GM23338 (cell line): ENCODE measurements around the gene NFIB. TPM values are rescaled to one million over a fixed set of nuclear protein-coding genes. Genes with fewer than 3 reads are reported as not detected.

ENCODE experiments used
- ATAC-seq: fragments of 200-7000 bp; cut with Tn5 transposase; 3 replicates; pipeline ENCODE4 v1.9.1; 2020
- DNase-seq: peaks from one replicate; pipeline ENCODE4 v3.0.0-alpha.2; 2015; ENCODE audit warnings: low spot score
- H2AFZ ChIP-seq: fragments of 200-600 bp; sonication (generic); 2 replicates; pipeline ENCODE4 v1.8.0; 2016; ENCODE audit warnings: antibody characterized with exemption, mild to moderate bottlenecking, moderate library complexity
- H3F3A ChIP-seq: fragments of 200-600 bp; sonication (generic); replicated peaks from 2 replicates; pipeline ENCODE4 v1.8.0; 2017; ENCODE audit warnings: antibody characterized with exemption, mixed run types, low read depth
- H3K27ac ChIP-seq: fragments of 200-600 bp; sonication (generic); 2 replicates; pipeline ENCODE4 v1.6.1; 2016; ENCODE audit warnings: low read depth
- H3K27me3 ChIP-seq: fragments of 200-600 bp; sonication (generic); 2 replicates; pipeline ENCODE4 v1.8.0; 2016; ENCODE audit warnings: mild to moderate bottlenecking, mixed run types, moderate library complexity; ENCODE audit not compliant: insufficient read depth
- H3K36me3 ChIP-seq: fragments of 200-600 bp; sonication (generic); 2 replicates; pipeline ENCODE4 v1.8.0; 2016; ENCODE audit warnings: mild to moderate bottlenecking; ENCODE audit not compliant: insufficient read depth
- H3K4me1 ChIP-seq: fragments of 200-600 bp; sonication (generic); 2 replicates; pipeline ENCODE4 v1.8.0; 2016; ENCODE audit warnings: mild to moderate bottlenecking, moderate library complexity; ENCODE audit not compliant: insufficient read depth
- H3K4me2 ChIP-seq: fragments of 200-600 bp; sonication (generic); 2 replicates; pipeline ENCODE4 v1.7.1; 2017; ENCODE audit warnings: mixed run types
- H3K4me3 ChIP-seq: fragments of 200-600 bp; sonication (generic); 2 replicates; pipeline ENCODE4 v1.6.1; 2016; ENCODE audit warnings: mixed run types
- H3K79me2 ChIP-seq: fragments of 200-600 bp; sonication (generic); replicated peaks from 2 replicates; pipeline ENCODE4 v1.8.0; 2017; ENCODE audit warnings: mild to moderate bottlenecking; ENCODE audit not compliant: insufficient read depth
- H3K9me2 ChIP-seq: fragments of 200-600 bp; sonication (generic); 2 replicates; pipeline ENCODE4 v1.8.0; 2017; ENCODE audit not compliant: insufficient read depth
- H4K20me1 ChIP-seq: fragments of 200-600 bp; sonication (generic); replicated peaks from 2 replicates; pipeline ENCODE4 v1.8.0; 2017; ENCODE audit warnings: mild to moderate bottlenecking; ENCODE audit not compliant: insufficient read depth
- H3K27ac Mint-ChIP-seq: 2 replicates; pipeline ENCODE4 v1.8.0; 2020; ENCODE audit warnings: inconsistent platforms, mild to moderate bottlenecking, moderate library complexity, mixed read lengths
- H3K27me3 Mint-ChIP-seq: 3 replicates; pipeline ENCODE4 v1.8.0; 2022; ENCODE audit warnings: low read depth, mild to moderate bottlenecking, moderate library complexity, mixed read lengths, inconsistent platforms; ENCODE audit not compliant: insufficient read depth, poor library complexity
- H3K36me3 Mint-ChIP-seq: 3 replicates; pipeline ENCODE4 v1.8.0; 2021; ENCODE audit warnings: low read depth, mild to moderate bottlenecking, inconsistent platforms, moderate library complexity, mixed read lengths
- H3K4me1 Mint-ChIP-seq: 3 replicates; pipeline ENCODE4 v1.8.0; 2020; ENCODE audit warnings: mild to moderate bottlenecking, inconsistent platforms, mixed read lengths
- H3K4me3 Mint-ChIP-seq: 3 replicates; pipeline ENCODE4 v1.8.0; 2021; ENCODE audit warnings: moderate library complexity, mild to moderate bottlenecking, inconsistent platforms, mixed read lengths
- H3K9me3 Mint-ChIP-seq: 3 replicates; pipeline ENCODE4 v1.8.0; 2020; ENCODE audit warnings: moderate library complexity, mild to moderate bottlenecking, inconsistent platforms, mixed read lengths
- CREB1 ChIP-seq: fragments of 250-450 bp; sonication (Bioruptor Pico); IDR thresholded peaks from 2 replicates; pipeline ENCODE4 v1.5.0; 2020; ENCODE audit warnings: low read depth, mild to moderate bottlenecking, moderate library complexity
- EZH2 ChIP-seq: fragments of 200-600 bp; sonication (generic); IDR thresholded peaks from one replicate; pipeline ENCODE4 v1.8.0; 2017; ENCODE audit warnings: antibody characterized with exemption, mild to moderate bottlenecking, low read depth; ENCODE audit not compliant: unreplicated experiment
- EZH2phosphoT487 ChIP-seq: fragments of 200-600 bp; sonication (generic); IDR thresholded peaks from one replicate; pipeline ENCODE4 v1.8.1; 2018; ENCODE audit warnings: antibody characterized with exemption; ENCODE audit not compliant: unreplicated experiment
- JUNB ChIP-seq: IDR thresholded peaks from one replicate; pipeline ENCODE4 v1.6.1; 2016; ENCODE audit warnings: antibody characterized with exemption; ENCODE audit not compliant: unreplicated experiment
- NANOG ChIP-seq: IDR thresholded peaks from 2 replicates; pipeline ENCODE4 v1.6.1; 2016; ENCODE audit warnings: antibody characterized with exemption, borderline replicate concordance
- POLR2AphosphoS5 ChIP-seq: IDR thresholded peaks from 2 replicates; pipeline ENCODE4 v1.6.1; 2016; ENCODE audit warnings: antibody characterized with exemption, low read depth
- REST ChIP-seq: IDR thresholded peaks from one replicate; pipeline ENCODE4 v1.6.1; 2018; ENCODE audit warnings: antibody characterized with exemption; ENCODE audit not compliant: unreplicated experiment
- STAT1 ChIP-seq: IDR thresholded peaks from one replicate; pipeline ENCODE4 v1.6.1; 2016; ENCODE audit warnings: antibody characterized with exemption; ENCODE audit not compliant: unreplicated experiment
- ZNF114 ChIP-seq: fragments of 250-450 bp; sonication (Bioruptor Pico); IDR thresholded peaks from 2 replicates; pipeline ENCODE4 v1.5.0; 2020; ENCODE audit warnings: mild to moderate bottlenecking, moderate library complexity
- ZNF331 ChIP-seq: fragments of 250-450 bp; sonication (Bioruptor Pico); IDR thresholded peaks from 2 replicates; pipeline ENCODE4 v1.5.0; 2020; ENCODE audit warnings: low read depth, mild to moderate bottlenecking, moderate library complexity
- polyA plus RNA-seq: library from polyadenylated mRNA; unstranded; fragments of >200 nt; fragmentation: Nextera tagmentation; extraction: Ambion mirVana; gene quantifications from 2 replicates; pipeline ENCODE4 v1.2.1, GENCODE V29; 2016
- total RNA-seq: library from RNA; depleted of rRNA; stranded (reverse); fragments of >200 nt; shearing (Covaris generic); gene quantifications from 2 replicates; pipeline ENCODE4 v1.2.3, GENCODE V29; 2014
- TF ChIP-seq, protein P1 (sequence below): fragments of 250-450 bp; sonication (Bioruptor Pico); IDR thresholded peaks from 2 replicates; pipeline ENCODE4 v1.5.0; 2020; ENCODE audit warnings: mild to moderate bottlenecking, moderate library complexity
- TF ChIP-seq, protein P2 (sequence below): IDR thresholded peaks from 2 replicates; pipeline ENCODE4 v1.6.1; 2016; ENCODE audit warnings: antibody characterized with exemption

NFIB gene
- total and polyA plus RNA-seq, 2 experiments from 2014 or later = 3.9 to 4.7 TPM

DNA sequence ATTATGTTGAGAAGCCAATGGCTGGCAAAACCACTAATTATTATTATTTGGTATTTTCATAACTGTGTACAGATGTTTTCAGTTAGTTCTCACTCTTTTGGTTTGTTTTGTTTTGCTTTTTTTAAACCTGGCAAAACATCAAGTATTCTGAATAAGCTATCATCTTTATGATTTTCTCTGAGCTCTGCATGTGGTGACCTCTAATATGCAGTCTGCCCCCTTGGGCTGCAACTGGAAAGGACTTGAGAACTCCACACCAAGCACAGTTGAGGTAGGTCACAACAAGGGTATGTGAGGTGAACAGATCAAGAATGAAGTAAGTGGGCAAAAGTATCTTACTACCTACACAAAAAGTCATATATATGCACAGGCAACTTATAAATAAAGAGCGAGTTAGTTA lies 202.2 kb downstream of the NFIB start:
- Mint-ChIP-seq H3K4me1 (peaks cover 31% of the 10 kb centered on the region), H3K9me3 (no peaks in the 10 kb centered on the region), H3K4me3 (no peak overlapping the region), H3K27ac (no peak overlapping the region), H3K27me3 (peaks cover 3% of the 10 kb centered on the region), H3K36me3 (no peaks in the 10 kb centered on the region)
- Histone ChIP-seq H3K79me2 (no peaks in the 10 kb centered on the region), H3F3A (no peaks in the 10 kb centered on the region), H3K27me3 (no peaks in the 10 kb centered on the region), H3K4me2 (no peak overlapping the region), H3K27ac (no peak overlapping the region), H4K20me1 (no peaks in the 10 kb centered on the region), H2AFZ (no peak overlapping the region), H3K4me1 (peaks cover 34% of the 10 kb centered on the region), H3K4me3 (no peak overlapping the region), H3K9me2 (no peaks in the 10 kb centered on the region), H3K36me3 (no peaks in the 10 kb centered on the region)
- TF ChIP-seq NANOG (no peak), CREB1 (no peak), EZH2 (no peak), REST (no peak), EZH2phosphoT487 (no peak), POLR2AphosphoS5 (no peak), STAT1 (no peak), ZNF114 (CRISPR knock-in tag) (no peak), JUNB (no peak), ZNF331 (no peak)
- TF ChIP-seq, protein P1, sequence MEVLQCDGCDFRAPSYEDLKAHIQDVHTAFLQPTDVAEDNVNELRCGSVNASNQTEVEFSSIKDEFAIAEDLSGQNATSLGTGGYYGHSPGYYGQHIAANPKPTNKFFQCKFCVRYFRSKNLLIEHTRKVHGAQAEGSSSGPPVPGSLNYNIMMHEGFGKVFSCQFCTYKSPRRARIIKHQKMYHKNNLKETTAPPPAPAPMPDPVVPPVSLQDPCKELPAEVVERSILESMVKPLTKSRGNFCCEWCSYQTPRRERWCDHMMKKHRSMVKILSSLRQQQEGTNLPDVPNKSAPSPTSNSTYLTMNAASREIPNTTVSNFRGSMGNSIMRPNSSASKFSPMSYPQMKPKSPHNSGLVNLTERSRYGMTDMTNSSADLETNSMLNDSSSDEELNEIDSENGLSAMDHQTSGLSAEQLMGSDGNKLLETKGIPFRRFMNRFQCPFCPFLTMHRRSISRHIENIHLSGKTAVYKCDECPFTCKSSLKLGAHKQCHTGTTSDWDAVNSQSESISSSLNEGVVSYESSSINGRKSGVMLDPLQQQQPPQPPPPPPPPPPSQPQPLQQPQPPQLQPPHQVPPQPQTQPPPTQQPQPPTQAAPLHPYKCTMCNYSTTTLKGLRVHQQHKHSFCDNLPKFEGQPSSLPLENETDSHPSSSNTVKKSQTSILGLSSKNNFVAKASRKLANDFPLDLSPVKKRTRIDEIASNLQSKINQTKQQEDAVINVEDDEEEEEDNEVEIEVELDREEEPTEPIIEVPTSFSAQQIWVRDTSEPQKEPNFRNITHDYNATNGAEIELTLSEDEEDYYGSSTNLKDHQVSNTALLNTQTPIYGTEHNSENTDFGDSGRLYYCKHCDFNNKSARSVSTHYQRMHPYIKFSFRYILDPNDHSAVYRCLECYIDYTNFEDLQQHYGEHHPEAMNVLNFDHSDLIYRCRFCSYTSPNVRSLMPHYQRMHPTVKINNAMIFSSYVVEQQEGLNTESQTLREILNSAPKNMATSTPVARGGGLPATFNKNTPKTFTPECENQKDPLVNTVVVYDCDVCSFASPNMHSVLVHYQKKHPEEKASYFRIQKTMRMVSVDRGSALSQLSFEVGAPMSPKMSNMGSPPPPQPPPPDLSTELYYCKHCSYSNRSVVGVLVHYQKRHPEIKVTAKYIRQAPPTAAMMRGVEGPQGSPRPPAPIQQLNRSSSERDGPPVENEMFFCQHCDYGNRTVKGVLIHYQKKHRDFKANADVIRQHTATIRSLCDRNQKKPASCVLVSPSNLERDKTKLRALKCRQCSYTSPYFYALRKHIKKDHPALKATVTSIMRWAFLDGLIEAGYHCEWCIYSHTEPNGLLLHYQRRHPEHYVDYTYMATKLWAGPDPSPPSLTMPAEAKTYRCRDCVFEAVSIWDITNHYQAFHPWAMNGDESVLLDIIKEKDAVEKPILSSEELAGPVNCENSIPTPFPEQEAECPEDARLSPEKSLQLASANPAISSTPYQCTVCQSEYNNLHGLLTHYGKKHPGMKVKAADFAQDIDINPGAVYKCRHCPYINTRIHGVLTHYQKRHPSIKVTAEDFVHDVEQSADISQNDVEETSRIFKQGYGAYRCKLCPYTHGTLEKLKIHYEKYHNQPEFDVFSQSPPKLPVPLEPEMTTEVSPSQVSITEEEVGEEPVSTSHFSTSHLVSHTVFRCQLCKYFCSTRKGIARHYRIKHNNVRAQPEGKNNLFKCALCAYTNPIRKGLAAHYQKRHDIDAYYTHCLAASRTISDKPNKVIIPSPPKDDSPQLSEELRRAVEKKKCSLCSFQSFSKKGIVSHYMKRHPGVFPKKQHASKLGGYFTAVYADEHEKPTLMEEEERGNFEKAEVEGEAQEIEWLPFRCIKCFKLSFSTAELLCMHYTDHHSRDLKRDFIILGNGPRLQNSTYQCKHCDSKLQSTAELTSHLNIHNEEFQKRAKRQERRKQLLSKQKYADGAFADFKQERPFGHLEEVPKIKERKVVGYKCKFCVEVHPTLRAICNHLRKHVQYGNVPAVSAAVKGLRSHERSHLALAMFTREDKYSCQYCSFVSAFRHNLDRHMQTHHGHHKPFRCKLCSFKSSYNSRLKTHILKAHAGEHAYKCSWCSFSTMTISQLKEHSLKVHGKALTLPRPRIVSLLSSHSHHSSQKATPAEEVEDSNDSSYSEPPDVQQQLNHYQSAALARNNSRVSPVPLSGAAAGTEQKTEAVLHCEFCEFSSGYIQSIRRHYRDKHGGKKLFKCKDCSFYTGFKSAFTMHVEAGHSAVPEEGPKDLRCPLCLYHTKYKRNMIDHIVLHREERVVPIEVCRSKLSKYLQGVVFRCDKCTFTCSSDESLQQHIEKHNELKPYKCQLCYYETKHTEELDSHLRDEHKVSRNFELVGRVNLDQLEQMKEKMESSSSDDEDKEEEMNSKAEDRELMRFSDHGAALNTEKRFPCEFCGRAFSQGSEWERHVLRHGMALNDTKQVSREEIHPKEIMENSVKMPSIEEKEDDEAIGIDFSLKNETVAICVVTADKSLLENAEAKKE (CRISPR knock-in tag) = no peak
- TF ChIP-seq, protein P2, sequence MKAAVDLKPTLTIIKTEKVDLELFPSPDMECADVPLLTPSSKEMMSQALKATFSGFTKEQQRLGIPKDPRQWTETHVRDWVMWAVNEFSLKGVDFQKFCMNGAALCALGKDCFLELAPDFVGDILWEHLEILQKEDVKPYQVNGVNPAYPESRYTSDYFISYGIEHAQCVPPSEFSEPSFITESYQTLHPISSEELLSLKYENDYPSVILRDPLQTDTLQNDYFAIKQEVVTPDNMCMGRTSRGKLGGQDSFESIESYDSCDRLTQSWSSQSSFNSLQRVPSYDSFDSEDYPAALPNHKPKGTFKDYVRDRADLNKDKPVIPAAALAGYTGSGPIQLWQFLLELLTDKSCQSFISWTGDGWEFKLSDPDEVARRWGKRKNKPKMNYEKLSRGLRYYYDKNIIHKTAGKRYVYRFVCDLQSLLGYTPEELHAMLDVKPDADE = no peak
- DNase-seq = no peak
- no peak for ATAC-seq
